IPS-20b (cell line): ENCODE results near the gene CLTB.

Experiments
- H3K27ac ChIP-seq: one replicate; pipeline ENCODE4 v1.5.1; 2013; ENCODE audit warnings: low read length
- H3K27me3 ChIP-seq: 2 replicates; pipeline ENCODE4 v1.6.1; 2013; ENCODE audit warnings: mild to moderate bottlenecking, low read length, inconsistent platforms; ENCODE audit not compliant: insufficient read depth
- H3K36me3 ChIP-seq: 2 replicates; pipeline ENCODE4 v1.6.1; 2013; ENCODE audit warnings: low read depth, mild to moderate bottlenecking, inconsistent platforms, low read length, moderate library complexity; ENCODE audit not compliant: insufficient read depth
- H3K4me1 ChIP-seq: 2 replicates; pipeline ENCODE4 v1.6.1; 2013; ENCODE audit warnings: mild to moderate bottlenecking, control low read depth, inconsistent platforms, low read length, moderate library complexity; ENCODE audit not compliant: insufficient read depth
- H3K4me3 ChIP-seq: 2 replicates; pipeline ENCODE4 v1.5.1; 2013; ENCODE audit warnings: mild to moderate bottlenecking, low read length, inconsistent platforms
- H3K9ac ChIP-seq: 2 replicates; pipeline ENCODE4 v1.6.1; 2013; ENCODE audit warnings: low read depth, mild to moderate bottlenecking, inconsistent platforms, low read length, moderate library complexity
- H3K9me3 ChIP-seq: 2 replicates; pipeline ENCODE4 v1.6.1; 2013; ENCODE audit warnings: mild to moderate bottlenecking, low read depth, low read length, inconsistent platforms; ENCODE audit not compliant: insufficient read depth

The CLTB gene

DNA sequence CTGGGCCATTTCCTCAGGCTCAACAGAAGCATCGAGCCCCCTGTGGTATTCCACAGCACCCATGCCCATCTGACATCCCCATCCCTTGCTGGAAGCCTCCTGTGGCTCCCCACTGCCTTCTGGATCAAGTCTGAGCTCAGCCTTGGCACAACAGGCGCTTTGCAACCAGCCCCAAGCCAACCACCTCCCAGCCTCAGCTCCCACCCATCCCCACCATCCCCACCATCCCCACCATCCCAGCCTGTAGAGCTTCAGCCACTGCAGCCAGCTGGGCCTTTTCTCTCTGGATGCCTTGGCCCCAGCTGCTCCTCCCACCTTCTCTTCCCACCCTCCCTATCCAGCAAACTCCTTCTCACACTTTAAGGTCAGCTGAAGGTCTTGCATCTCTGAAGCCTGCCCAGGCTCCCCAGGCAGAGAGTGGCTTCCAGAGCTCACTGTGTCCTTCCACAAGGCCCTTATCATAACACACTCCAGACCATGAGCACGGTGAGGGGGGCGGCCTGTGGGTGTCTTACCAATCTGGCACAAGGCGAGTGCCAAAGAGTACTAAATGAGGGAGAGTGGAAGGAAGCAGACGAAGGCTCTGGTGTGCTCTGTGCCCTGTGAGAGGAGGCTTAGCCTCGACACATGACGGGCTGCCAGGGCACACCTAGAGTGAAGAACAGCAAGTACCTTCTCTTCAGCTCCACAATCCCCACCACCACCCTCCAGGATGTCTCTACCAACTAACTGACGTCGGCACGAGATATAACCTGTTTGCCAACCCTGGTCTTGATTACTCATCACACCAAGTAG lies 21.3 kb downstream of the CLTB start:
- H3K9me3 ChIP-seq: no peaks in the 10 kb centered on the region
- H3K4me1 ChIP-seq: no peaks in the 10 kb centered on the region
- no peaks in the 10 kb centered on the region for H3K27me3 ChIP-seq
- no peak overlapping the region for H3K4me3 ChIP-seq
- peaks cover 17% of the 10 kb centered on the region; the same call in 1 of the 2 replicates for H3K36me3 ChIP-seq
- no peak overlapping the region for H3K27ac ChIP-seq
- H3K9ac ChIP-seq: no peak overlapping the region

DNA sequence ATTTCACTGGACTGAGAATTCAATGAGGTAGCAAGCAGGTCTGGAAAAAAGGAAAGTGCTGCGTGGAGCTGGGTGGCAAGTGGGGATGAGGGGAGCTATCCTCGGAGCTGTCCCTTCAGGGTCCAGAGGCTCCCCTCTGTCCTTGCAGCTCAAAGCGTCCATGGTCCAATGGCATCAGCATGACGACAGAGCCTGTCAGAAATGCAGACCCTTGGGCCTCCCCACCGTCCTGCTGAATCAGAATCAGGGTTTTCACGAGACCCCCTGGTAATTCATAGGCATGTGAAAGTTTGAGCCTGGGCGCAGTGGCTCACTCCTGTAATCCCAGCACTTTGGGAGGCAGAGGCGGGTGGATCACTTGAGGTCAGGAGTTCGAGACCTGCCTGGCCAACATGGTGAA lies 22.2 kb downstream of the CLTB start:
- H3K9me3 ChIP-seq: no peaks in the 10 kb centered on the region
- no peak overlapping the region for H3K9ac ChIP-seq
- no peaks in the 10 kb centered on the region for H3K27me3 ChIP-seq
- peaks cover 17% of the 10 kb centered on the region; the same call in 1 of the 2 replicates for H3K36me3 ChIP-seq
- 0 out of 2 replicates have a peak, but pooled peaks cover 2% of the 10 kb centered on the region for H3K4me1 ChIP-seq
- no peak overlapping the region for H3K4me3 ChIP-seq
- no peak overlapping the region for H3K27ac ChIP-seq

DNA sequence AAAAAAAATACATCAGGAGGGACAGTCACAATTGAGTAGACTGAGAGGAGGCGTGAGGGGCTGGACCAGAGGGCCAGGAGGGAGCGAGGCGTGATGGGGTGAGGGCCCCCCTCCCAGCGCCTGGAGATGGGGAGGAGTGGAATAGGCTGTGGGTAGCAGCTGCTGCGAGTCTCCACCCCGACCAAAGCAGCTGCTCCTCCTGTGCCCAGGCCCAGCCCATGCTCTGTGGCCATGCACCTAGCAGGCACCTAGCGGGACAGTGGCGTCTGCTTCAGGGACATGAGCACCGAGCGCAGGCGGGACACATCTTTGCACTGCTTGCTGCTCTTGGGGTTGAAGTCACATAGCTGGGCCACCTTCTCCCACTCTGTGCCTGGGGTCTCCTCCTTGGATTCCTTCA lies 23.8 kb downstream of the CLTB start:
- Histone ChIP-seq H3K27ac (no peak overlapping the region), H3K4me3 (no peak overlapping the region), H3K9ac (no peak overlapping the region), H3K9me3 (no peaks in the 10 kb centered on the region), H3K36me3 (peaks cover 17% of the 10 kb centered on the region; the same call in 1 of the 2 replicates), H3K4me1 (peaks cover 2% of the 10 kb centered on the region; the same call in 1 of the 2 replicates), H3K27me3 (no peaks in the 10 kb centered on the region)

DNA sequence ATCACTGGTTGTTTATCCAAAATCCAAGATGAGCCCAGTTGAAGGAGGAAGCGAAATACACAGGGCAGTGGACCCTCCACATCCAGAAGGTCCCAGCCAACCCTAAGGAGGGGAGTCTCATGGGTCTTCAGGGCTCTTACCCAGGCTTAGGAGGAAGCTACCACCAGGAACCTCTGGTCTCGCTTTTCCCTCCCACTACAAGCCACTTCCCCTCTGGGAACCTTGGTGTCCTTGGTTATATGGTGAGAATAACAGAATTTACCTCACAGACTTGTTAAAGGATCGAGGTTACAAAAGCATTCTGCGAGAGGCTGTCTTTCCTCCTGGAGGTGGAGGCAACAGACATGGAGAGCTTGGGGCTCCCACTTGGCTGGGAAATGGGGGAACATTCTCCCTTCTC lies 24.3 kb downstream of the CLTB start:
- no peak overlapping the region for H3K4me3 ChIP-seq
- H3K36me3 ChIP-seq: peaks cover 21% of the 10 kb centered on the region; the same call in 1 of the 2 replicates
- H3K4me1 ChIP-seq: peaks cover 5% of the 10 kb centered on the region; the same call in 1 of the 2 replicates
- no peak overlapping the region for H3K27ac ChIP-seq
- H3K9me3 ChIP-seq: no peaks in the 10 kb centered on the region
- H3K9ac ChIP-seq: no peak overlapping the region
- no peaks in the 10 kb centered on the region for H3K27me3 ChIP-seq

DNA sequence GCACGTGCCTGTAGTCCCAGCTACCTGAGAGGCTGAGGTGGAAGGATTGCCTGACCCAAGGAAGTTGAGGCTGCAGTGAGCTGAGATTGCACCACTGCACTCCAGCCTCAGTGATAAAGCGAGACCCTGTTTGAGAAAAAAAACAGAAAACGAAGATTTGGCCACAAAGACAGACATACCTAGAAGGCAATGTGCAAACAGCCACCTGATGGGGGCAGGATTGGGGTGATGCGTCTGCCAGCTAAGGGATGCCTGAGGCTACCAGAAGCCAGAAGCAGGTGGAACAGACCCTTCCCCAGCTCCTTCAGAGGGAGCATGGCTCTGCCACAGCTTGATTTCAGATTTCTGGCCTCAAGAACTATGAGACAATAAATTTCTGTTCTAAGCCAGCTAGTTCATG lies 24.9 kb downstream of the CLTB start:
- Histone ChIP-seq H3K4me3 (no peak overlapping the region), H3K27ac (no peak overlapping the region), H3K9ac (no peak overlapping the region), H3K9me3 (no peaks in the 10 kb centered on the region), H3K4me1 (peaks cover 5% of the 10 kb centered on the region; the same call in 1 of the 2 replicates), H3K27me3 (no peaks in the 10 kb centered on the region), H3K36me3 (peaks cover 26% of the 10 kb centered on the region)

DNA sequence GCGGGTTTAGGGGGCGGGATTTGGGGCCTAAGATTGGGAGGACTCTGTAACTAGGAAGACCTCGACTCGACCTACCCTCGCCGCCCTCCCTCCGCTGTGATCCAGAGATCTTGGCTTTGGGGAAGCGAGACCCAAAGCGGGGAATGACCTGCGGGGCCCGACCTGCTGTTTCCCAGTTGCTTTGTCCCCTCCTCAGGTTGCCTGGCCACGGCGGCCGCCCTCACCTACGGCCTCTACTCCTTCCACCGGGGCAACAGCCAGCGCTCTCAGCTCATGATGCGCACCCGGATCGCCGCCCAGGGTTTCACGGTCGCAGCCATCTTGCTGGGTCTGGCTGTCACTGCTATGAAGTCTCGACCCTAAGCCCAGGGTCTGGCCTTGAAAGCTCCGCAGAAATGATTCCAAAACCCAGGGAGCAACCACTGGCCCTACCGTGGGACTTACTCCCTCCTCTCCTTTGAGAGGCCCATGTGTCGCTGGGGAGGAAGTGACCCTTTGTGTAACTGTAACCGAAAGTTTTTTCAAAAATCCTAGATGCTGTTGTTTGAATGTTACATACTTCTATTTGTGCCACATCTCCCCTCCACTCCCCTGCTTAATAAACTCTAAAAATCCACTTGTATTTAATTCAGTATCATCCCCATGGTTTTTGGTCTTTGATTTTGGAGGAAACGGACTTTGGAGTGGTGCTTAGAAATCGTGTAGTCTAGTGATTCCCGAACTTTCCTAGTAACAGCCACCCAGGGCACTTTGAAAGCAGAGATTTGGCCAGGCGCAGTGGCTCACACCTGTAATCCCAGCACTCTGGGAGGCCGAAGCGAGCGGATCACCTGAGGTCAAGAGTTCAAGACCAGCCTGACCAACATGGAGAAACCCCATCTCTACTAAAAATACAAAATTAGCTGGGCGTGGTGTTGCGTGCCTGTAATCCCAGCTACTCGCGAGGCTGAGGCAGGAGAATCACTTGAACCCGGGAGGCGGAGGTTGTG lies 26.9 kb downstream of the CLTB start:
- Histone ChIP-seq H3K9ac (peak overlapping the region; percentile 95), H3K9me3 (no peaks in the 10 kb centered on the region), H3K27ac (peak overlapping the region; percentile 77), H3K4me3 (peak overlapping the region; percentile 86), H3K27me3 (no peaks in the 10 kb centered on the region), H3K36me3 (peaks cover 47% of the 10 kb centered on the region), H3K4me1 (peaks cover 5% of the 10 kb centered on the region; the same call in 1 of the 2 replicates)

DNA sequence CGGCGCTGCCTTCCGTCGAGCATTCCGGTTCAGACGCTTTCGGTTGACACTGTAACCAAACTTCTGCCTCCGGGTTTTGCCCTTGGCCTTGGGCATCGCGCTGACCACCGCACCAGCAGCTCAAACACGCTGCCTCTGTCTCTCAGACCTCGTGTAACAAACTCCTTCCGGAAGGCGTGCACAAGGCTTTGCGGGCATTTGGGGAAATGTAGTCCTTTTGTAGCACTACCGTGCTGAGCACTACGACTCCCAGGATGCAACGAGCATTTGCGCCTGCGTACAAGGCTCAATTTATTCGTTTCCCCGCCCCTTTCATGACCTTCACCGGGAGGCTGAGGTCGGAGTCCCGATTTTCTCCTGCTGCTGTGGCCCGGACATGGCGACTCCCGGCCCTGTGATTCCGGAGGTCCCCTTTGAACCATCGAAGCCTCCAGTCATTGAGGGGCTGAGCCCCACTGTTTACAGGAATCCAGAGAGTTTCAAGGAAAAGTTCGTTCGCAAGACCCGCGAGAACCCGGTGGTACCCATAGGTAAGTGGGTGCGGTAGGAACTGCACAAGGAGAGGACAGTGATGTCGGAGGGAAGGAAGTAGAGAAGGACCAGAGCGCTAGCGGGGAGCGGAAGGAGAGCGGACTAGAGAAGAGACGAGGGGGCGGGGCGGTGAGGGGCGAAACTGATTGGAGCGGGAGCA lies 27.8 kb downstream of the CLTB start, which contains the start of the genes HIGD2A and NOP16:
Gene HIGD2A (plus strand): TSS at position 308 of the 691 bp plus-strand sequence. CDS start 69 bp downstream, at position 377.
Gene NOP16 (minus strand): TSS at position 155 of the 691 bp plus-strand sequence. CDS start 59 bp downstream, at position 96.
- Histone ChIP-seq H3K9me3 (no peaks in the 10 kb centered on the region), H3K27ac (peak within 1 kb of the TSS; percentile 97), H3K27me3 (no peaks in the 10 kb centered on the region), H3K4me3 (peak within 1 kb of the TSS; percentile 86), H3K9ac (peak within 1 kb of the TSS; percentile 95), H3K4me1 (peaks cover 5% of the 10 kb centered on the region; the same call in 1 of the 2 replicates), H3K36me3 (peaks cover 55% of the 10 kb centered on the region)

DNA sequence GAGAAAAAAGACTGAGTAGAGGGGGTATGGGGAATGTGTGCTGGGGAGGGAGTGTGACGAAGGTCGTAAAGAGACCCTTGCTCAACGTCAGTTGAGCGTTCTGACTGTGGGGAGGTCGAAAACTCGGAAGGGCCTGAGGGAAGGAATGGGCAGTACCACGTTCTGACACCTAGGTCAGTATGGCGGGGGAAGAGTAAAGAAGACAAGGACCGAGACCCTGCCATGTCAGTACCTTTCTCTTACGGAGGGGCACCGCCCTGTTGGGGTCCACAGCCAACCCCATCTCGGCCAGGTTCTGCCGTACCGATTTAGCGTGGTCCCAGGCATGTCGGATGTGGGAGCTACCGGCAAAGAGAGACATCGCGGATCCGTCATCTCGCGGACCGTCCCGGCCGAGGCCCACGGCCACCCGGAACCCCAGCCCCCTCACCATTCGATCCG lies 28.3 kb downstream of the CLTB start:
- H3K9ac ChIP-seq: peak overlapping the region; percentile 95
- peak overlapping the region; percentile 86 for H3K4me3 ChIP-seq
- H3K4me1 ChIP-seq: peaks cover 5% of the 10 kb centered on the region; the same call in 1 of the 2 replicates
- H3K9me3 ChIP-seq: no peaks in the 10 kb centered on the region
- H3K36me3 ChIP-seq: peaks cover 61% of the 10 kb centered on the region
- no peak overlapping the region for H3K27ac ChIP-seq
- H3K27me3 ChIP-seq: no peaks in the 10 kb centered on the region

DNA sequence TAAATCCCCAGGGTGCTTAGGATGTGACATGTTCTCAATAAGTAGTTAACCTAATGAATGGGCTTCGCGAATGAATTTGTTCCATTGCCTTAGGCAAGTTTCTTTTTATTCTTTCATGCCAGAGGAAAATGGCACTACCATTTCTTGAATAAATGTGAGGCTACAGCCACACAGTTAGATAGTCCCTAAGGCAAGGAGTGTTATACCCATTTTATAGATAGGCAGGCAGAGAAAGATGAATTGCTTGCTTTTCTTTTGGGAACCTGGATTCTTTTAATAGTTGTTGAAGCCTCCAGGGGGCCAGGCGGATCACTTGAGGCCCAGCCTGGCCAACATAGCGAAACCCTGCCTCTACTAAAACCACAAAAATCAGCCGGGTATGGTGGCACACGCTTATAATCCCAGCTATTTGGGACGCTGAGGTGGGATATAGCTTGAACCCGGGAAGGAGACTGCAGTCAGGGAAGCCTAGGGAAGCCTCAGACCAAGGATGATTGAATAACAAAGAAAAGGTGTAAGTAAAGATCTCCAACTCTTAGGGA lies 28.9 kb downstream of the CLTB start:
- no peaks in the 10 kb centered on the region for H3K27me3 ChIP-seq
- no peak overlapping the region for H3K27ac ChIP-seq
- H3K9me3 ChIP-seq: no peaks in the 10 kb centered on the region
- peak overlapping the region; percentile 95 for H3K9ac ChIP-seq
- H3K4me1 ChIP-seq: peaks cover 5% of the 10 kb centered on the region; the same call in 1 of the 2 replicates
- peaks cover 65% of the 10 kb centered on the region for H3K36me3 ChIP-seq
- H3K4me3 ChIP-seq: peak overlapping the region; percentile 86

DNA sequence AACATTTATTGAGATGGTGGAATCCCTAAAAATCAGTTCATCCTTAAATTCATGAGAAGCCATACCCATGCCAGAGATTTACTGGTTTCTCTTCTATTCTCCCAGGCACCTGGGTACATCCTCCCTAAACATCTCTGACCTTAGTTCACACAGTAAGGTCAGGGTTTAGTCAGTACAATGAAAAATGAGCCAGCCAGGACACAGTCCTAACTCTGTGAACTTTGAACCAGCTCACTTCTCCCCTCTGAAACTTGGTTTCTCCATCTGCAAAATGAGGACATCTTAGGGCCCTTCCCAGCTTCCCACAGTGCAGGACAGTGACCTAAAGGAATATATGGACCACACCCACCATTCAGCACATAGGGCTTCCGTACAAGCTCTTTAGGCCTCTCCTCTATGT lies 29.8 kb downstream of the CLTB start:
- no peaks in the 10 kb centered on the region for H3K27me3 ChIP-seq
- H3K36me3 ChIP-seq: peaks cover 66% of the 10 kb centered on the region
- H3K27ac ChIP-seq: no peak overlapping the region
- H3K4me3 ChIP-seq: no peak overlapping the region
- peaks cover 5% of the 10 kb centered on the region; the same call in 1 of the 2 replicates for H3K4me1 ChIP-seq
- H3K9me3 ChIP-seq: no peaks in the 10 kb centered on the region
- no peak overlapping the region for H3K9ac ChIP-seq
